GF-D8 (cell line): Measurements from ENCODE around the gene NDUFA3.

Experiments used
- DNase-seq: peaks from one replicate; lab custom pipeline; 2025; lab: John Stamatoyannopoulos, UW

Gene NDUFA3

DNA sequence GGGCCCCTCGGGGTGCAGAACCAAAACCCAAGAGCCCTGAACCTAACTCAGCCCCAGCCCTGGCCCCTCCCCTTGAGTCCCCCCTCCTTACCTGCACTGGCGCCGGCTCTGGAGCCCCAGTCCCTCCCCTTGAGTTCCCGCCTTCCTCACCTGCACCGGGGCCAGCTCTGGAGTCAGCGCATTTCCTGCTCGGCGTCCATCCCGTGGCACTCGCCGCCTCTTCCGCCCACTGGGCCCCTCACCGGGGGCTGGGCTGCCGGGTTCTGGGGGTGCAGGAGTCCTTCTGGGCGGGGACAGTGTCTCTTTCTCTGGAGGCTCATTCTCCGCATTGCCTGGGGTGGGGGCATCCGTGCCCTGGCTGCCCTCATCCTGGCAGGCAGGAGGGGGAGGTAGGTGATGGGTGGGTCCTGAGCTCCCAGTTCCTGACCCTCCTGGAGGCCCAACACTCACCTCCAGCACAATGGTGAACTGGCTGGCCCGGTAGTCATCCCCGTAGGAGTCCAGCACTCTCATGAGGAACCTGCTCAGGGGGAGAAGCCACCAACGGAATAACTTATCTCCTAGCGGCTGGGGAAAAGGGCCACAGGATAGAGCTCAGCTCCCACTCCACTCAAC lies 5.3 kb downstream of the NDUFA3 start:
- DNase-seq = no peak

DNA sequence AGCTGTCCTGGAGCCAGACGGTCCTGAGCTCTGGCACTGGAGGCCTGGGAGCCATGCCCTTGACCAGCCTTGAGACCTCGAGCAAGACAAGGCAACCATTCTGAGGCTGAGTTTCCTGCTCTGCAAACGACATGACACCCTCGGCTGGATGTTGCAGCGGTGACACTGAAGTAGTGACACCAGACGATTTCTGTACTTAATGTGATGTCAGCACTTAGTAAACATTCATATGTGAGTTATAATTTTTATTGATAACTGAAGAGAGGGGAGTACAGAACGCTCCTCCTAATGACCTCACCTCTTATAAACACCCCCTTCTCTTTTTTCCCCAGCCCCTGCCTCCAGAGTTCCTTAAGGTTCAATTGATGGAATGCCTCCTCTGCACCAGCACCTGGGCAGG lies 5.8 kb downstream of the NDUFA3 start:
- no peak for DNase-seq

DNA sequence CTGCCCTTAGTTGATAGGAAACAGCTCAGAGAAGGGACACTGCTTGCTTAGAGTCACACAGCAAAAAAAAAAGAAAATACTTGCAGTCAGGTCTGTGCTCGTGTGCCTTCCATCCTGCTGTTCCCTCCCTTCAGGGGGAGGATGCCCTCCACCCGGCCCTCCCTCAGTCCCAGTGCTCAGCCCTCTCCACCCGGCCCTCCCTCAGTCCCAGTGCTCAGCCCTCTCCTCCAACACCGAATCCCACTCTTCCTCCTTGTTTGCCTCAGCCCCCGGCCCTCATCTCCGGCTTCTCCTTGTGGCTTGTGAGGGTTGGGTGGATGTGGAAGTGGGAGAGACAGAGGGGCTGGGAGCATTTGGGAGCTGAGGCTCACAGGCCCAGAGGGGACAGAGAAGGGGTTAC lies 7.0 kb downstream of the NDUFA3 start:
- DNase-seq = no peak

DNA sequence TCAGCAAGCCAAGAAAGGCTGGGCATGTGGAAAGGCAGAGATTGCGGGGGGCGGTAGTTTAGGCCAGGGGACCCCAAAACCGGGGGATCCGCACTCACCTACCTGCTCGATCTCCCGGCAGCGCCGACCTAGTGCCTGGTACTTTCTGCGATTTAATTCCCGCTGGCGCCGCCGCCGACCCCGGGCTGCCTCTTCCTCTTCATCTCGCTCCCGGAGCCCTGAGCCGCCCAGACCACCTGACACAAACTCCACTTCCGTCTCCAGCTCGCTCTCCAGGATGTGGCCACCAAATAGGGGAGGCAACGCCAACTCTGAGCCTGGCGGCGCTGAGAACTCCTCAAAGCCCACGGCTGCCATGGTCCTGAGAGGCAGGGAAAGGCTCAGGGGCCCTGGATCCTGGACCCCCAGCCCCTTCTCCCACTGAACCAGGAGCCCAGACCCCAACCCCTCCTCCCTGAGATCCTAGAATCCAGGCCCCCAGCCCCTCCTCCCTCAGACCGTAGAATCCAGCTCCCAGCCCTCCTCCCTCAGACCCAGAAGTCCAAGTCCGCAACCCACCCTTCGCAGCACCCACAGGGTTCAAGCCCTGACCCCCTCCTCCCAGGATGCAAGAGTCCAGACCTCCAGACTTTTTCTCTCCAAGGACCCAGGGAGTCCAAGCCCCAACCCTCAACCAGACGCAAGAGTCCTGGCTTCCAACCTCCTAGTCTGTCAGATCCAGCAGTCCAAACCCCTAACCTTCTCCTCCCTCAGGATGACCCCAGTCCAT lies 11.9 kb downstream of the NDUFA3 start:
- peak; percentile 42 for DNase-seq

DNA sequence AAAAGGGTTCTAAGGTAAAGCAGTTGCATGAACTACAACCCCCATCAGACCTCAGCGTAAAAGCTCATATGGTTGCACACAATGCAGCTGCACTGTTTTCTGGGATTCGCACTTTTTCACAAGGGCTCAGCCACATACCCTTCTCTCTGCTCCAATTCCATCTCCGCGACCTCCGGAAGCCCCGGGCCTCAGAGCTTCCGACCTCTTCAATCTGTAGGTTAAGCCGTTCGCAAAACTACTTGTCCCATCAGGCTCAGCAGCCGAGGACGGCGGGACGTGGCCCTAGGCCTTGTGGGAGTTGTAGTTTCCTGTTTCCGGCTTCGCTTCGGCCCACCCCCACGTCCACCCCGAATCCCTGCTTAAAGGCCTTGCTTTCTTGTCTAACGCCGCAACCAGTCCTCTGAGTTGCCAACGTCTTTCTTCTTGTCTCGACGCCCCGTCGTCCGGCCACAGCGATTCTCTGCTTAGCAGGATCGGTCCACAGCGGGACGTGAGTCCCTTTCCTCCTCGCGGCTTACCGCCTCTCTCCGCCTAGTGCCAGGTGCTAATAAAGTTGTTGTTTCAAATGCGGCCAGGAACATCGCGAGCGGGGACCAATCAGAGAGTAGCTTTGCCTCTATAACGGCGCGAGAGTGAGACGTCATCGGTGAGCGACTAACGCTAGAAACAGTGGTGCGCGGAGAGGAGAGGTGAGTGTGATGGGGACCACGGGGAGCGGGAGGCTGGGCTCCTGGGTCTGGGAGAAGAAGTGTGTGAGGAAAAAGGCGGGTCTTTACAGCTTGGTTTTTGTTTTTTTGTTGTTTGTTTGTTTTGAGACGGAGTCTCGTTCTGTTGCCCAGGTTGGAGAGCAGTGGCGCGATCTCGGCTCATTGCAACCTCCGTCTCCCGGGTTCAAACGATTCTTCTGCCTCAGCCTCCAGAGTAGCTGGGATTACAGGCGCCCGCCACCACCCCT lies 12.7 kb downstream of the NDUFA3 start, which contains the start of the genes PRPF31 and TFPT:
Gene PRPF31, plus strand, starts transcription at position 646 of the 955 bp plus-strand sequence. CDS start 2,525 bp downstream, outside the sequence.
Gene TFPT, minus strand, starts transcription at position 549 of the 955 bp plus-strand sequence. Its CDS starts 388 bp downstream, at position 161.
- DNase-seq = peak; percentile 90

DNA sequence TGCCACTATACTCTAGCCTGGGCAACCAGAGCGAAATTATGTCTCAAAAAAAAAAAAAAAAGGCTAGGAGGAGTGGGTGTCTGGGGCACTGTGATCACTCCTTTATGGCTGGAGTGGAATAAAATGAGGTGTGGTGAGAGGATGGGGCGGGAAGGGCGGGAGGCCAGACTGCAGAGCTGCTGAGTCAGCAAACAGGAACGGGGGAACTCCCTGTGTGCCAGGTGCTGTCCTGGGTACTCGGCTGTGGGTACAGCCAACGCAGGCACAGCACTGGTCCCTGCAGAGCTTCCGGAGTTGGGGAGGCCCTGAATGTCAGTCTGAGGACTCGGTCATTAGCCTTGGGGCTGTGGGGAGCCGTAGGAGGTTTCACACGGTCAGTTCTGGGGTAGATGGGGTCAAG lies 18.6 kb downstream of the NDUFA3 start:
- DNase-seq = no peak

DNA sequence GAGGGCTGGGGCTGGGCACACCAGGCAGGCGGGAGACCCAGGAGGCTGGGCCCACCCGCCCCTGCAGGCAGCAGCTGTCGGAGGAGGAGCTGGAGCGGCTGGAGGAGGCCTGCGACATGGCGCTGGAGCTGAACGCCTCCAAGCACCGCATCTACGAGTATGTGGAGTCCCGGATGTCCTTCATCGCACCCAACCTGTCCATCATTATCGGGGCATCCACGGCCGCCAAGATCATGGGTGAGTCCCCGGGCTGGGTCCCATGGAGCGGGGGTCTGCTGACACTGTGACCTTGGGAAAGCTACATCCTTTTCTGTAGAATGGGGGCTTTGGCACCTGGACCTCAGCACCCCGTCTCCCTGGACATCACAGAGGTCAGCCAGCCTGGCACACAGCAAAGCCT lies 21.0 kb downstream of the NDUFA3 start:
- DNase-seq = no peak

DNA sequence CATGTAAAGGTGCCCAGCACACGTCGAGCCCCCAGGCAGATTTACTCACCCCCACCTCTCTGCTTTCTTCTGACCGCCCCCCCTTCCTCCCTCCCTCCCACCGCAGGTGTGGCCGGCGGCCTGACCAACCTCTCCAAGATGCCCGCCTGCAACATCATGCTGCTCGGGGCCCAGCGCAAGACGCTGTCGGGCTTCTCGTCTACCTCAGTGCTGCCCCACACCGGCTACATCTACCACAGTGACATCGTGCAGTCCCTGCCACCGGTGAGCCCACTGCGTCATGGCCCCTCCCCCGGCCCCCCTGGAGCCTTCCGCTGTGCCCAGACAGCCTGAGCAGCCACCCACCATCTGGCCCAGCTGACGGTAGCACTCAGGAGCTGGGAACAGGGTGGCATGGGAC lies 21.7 kb downstream of the NDUFA3 start:
- DNase-seq = no peak

DNA sequence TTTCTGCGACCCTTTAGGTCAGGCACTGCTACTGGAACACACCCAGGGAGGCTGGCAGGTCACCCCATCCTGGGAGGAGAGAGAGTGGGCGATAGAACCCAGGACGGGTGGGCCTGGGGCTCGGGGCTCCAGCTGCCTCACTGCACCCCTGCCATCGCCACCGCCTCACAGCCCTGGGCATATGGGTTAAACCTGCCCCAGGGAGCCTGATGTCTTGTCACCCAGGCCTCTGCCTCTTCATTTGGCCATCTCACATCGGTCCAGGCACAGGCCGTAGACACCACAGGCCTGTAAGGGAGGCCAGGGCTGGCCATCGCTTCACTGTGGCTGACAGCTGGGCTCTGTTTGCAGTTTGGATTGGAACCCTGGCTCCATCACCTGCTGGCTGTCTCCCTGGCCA lies 23.1 kb downstream of the NDUFA3 start:
- DNase-seq = no peak

DNA sequence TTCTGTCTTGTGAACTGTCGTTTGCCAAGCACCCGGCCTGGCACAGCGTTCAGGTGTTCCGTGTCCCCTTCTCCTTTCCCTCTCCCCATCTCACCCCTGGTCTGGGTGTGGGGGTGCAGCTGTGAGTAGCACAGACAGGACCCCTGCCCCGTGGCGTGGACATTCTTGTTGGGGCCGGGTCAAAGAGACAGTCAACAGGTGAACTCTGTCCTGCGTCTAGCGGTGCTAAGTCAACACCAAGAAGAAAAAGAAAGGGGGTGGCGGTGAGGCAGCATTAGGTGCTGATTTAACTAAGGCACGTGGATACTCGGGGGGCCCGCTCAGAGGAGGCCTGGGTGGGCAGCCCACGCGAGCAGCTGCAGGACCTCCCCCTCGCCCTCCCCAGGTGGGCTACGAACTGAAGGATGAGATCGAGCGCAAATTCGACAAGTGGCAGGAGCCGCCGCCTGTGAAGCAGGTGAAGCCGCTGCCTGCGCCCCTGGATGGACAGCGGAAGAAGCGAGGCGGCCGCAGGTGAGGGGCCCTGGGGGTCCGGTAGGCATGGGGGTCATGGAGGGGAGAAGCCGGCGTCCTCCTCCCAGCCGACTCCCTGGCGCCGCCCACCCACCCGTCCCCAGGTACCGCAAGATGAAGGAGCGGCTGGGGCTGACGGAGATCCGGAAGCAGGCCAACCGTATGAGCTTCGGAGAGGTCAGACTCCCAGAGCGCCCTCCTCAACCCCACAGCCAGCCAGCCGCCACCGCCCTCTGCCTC lies 25.2 kb downstream of the NDUFA3 start:
- DNase-seq = no peak

DNA sequence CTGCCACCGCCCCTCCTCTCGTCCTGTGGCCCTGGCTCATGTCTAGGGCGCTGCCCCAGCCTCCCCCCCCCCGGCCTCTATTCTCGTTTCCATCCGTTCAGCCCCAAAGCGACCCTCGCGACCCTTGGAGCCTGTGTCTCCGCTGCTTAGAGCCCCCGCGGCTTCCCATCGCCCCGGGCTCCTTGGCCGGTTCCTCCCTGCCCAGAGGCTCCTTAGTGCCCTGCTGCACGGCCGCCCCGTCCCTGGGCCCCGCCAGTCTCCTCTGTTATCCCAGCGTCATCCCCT lies 25.7 kb downstream of the NDUFA3 start:
- DNase-seq = no peak

DNA sequence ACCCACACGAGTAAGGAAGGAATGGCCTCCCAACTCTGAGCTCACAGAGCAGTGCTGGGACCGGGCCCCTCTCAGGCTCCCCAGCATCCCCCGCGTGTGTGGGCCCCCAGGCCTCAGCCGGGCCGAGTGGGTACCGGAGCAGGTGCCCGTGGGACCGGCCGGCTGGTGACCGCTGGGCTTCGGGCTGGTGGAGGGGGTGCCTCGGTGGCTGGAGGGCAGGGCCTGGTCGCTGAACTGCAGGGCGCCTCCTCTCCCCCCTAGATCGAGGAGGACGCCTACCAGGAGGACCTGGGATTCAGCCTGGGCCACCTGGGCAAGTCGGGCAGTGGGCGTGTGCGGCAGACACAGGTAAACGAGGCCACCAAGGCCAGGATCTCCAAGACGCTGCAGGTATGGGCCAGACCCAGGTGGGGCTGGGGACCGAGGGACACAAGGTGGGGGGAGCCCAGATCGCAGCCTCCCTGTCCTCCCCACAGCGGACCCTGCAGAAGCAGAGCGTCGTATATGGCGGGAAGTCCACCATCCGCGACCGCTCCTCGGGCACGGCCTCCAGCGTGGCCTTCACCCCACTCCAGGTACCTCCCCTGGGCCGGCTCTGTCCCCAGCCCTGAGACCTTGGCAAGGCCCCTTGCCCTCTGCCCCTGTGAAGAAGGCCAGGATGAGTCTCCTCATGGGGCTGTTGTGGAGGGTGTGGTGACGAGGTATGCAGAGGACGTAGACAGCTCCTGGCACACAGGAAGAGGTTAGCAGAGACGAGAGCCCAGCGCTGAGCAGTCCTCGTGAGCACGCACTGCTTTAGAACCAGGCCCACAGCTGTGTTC lies 26.4 kb downstream of the NDUFA3 start:
- DNase-seq = no peak

DNA sequence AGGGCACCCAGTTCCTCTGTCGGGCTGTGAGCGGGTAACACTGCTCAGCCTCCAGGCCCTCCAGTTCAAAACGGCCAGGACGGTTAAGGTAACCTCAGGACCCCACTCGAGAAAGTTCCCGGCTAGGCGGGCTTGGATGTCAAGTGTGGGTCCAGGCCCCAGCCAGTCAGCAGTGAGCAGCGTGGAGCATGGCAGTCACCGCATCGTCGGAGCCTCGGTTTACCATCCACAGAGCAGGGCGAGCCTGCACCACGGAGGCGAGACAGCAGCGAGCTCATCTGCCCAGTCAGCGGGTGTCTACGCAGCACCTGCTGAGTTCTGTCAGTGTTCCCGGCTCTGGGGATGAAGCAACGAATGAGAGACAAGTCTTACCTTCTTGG lies 27.0 kb downstream of the NDUFA3 start:
- no peak for DNase-seq

DNA sequence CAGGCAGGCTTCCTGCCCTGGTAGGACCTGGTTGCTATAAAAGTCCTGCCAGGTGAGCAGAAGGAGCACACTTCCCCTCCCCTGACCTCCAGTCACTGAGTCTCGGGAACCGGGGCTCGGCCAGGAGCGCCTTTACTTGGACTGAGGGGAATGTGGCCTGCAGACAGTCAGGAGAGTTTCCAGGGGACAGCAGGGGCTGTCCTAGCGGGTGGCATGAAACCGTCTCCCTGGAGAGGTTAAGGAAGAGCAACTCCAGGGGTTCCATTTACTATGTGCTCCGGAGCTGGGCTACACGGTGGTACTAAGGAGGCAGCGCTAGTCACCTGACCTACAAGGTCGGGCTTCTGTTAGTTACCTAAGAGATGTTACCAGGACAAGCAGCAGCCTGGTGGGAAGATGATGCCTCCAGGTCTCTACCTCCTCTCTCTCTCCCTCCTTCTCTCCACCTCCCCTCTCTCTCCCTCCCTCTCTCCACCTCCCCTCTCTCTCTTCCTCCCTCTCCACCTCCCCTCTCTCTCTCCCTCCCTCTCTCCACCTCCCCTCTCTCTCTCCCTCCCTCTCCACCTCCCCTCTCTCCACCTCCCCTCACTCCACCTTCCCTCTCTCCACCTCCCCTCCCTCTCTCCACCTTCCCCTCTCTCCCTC lies 30.8 kb downstream of the NDUFA3 start:
- DNase-seq = peak; percentile 60

DNA sequence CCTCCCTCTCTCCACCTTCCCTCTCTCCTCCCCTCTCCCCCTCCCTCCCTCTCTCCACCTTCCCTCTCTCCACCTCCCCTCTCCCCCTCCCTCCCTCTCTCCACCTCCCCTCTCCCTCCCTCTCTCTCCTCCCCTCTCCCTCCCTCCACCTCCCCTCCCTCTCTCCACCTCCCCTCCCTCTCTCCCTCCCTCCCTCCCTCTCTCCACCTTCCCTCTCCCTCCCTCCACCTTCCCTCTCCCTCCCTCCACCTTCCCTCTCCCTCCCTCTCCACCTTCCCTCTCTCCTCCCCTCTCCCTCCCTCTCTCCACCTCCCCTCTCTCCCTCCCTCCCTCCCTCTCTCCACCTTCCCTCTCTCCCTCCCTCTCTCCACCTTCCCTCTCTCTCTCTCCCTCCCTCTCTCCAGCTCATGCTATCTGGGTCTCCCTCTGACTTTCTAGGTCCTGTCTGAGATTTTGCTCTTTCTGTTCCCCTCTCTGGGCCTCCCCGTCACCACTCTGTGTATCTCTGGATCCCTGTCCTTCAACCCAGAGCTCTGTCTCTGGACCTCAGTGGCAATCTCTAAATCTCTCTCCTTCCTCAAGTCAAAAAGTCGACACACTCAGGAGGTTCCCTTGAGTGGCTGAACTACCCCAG lies 31.4 kb downstream of the NDUFA3 start:
- DNase-seq = no peak

DNA sequence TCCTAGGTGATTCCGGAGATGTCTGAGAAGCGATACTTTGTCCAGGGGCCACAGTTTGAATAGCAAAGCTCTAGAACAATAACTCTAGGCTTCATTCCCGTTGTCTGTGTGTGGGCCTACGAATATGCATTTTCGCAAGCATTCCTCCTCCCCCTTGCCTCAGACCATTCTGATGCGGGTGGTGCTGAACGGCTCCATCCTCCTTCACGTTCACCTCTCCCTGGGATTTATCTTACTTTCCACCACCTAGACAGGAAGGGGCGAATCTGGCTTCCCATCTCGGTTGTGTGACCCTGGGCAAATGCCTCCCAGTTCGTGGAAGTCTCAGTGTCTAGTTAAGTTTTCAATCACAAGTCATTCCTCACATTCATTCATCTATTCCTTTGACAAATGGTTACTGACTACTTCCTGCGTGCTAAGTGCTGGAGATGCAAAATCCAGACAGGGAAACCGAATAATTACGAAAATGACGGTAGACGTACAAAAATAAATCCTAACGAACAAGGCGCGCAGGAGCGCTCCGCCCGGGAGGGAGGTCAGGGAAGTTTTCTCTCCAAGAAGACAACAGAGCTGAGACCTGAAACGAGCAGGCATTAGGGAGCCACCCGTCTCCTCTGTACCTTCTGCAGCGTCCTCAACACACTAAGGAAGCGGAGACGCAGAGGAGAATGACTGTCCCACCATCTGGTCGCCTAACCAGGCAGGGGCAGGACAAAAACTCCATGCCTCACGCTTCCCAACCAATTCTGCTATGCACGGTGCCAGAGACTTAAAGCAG lies 33.6 kb downstream of the NDUFA3 start:
- no peak for DNase-seq

DNA sequence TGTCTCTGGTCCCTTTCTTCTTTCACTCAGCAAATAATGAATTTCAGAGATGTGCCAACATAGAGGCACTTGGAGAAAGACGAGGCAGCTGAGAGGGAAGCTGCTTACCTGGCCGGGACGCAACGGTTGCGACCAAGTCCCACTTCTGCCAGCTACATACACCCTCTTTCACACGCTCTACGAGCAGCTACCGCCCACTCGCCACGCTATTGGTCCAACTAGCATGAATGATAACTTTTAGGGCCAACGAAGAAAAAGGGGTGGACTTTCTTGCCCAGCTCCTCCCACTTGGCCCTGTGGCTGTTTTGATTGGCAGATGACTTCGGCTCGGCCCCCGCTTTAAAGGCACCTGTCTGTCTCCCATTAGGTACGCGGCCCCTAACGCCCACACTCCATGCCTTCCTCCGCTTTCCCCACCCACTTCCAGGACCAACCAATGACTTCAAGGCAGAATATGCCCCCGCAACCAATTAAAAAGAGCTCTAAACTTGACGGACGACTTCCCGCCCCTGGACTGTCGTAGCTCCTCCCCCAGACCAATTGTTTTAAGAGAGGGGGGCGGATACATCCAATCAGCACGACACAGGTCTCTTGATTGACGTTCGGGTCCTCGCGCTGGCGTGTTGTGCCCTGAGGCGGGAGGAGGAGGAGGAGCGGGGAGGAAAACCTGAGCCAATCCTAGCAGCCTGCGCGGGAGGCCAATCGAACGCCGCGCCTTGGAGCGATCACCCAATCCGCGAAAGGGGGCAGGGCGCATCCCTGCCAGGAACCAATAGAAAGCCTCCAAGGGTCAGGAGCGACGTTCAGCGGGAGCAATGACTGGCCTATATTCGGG lies 34.4 kb downstream of the NDUFA3 start:
- peak; percentile 100 for DNase-seq

DNA sequence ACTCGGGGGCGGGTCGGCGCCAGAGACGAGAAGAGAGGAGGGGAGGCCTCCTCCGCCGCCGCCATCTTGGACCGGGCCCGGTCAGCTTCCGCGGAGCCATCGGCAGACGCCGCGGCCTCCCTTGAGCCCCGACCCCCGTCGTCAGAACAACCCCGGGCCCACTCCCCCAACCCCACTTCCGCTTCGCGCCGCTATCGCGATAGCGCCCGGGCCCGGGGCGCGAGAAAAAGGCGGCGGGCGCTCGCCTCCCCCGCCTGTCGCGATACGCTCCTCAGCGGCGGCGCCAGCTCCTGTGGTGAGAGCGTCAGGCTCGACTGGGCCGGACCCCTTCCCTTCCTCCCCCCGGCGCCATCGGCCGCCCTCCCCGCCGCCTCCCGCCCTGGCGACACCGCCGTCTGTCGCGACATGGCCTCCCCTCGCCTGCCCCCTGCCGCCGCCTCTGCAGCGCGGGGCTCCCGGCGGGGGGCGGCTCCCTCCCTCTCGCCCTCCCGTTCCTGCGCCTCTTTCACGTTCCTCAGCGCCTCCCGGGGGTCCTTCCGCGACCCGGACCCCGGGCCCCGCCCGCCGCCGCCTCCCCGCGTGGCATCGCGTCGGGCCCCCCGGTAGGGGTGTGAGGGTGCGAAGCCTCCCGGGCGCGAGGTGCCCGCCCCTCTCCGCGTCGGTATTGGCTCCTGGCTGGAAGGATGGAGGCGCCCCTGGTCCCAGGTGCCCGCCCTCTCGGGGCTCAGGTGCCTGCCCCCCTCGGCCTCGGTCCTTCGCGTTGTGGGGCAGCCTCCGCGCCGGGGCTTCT lies 35.2 kb downstream of the NDUFA3 start, which contains the start of gene CNOT3:
Gene CNOT3, plus strand, starts transcription at position 64 of the 790 bp plus-strand sequence. CDS start 5,217 bp downstream, outside the sequence.
- DNase-seq = no peak
